Right lobe of liver (tissue), 6 donors: ENCODE data around the gene PAN2. TPM values are rescaled to one million over a fixed set of nuclear protein-coding genes. Genes with fewer than 3 reads are reported as not detected.

ENCODE experiments used
- ATAC-seq, 4 donors: fragments of 200-7000 bp; cut with Tn5 transposase; one replicate each; pipeline ENCODE4 v1.9.1; 2020; ENCODE audit warnings: mild to moderate bottlenecking in 4 of 4, moderate library complexity in 4 of 4
- DNase-seq, 3 donors: peaks; one replicate each; pipeline ENCODE4 v3.0.0-alpha.2; 2020
- H3K27ac ChIP-seq, 3 donors: fragments of 200-600 bp; one replicate each; pipeline ENCODE4 v1.8.0; 2022
- H3K27me3 ChIP-seq, 2 donors: fragments of 200-600 bp; one replicate each; pipeline ENCODE4 v1.8.0; 2022
- H3K36me3 ChIP-seq, 4 donors: fragments of 200-600 bp; sonication (generic) in 1 of 4; one replicate each; pipeline versions ENCODE4 v1.5.1 to v1.8.0; 2017 to 2022; ENCODE audit warnings: control low read depth in 1 of 4
- H3K4me1 ChIP-seq, 4 donors: fragments of 200-600 bp; sonication (generic) in 1 of 4; one replicate each; pipeline versions ENCODE4 v1.5.1 to v1.8.0; 2017 to 2022; ENCODE audit warnings: control low read depth in 1 of 4
- H3K4me3 ChIP-seq, 3 donors: fragments of 200-600 bp; one replicate each; pipeline ENCODE4 v1.8.0; 2022
- H3K9me3 ChIP-seq, 4 donors: fragments of 200-600 bp; sonication (generic) in 1 of 4; one replicate each; pipeline versions ENCODE4 v1.5.1 to v1.8.0; 2017 to 2022; ENCODE audit warnings: control low read depth in 1 of 4
- POLR2A ChIP-seq: fragments of 450-650 bp; IDR thresholded peaks from one replicate; pipeline ENCODE4 v1.6.1; 2017; ENCODE audit warnings: antibody characterized with exemption, mild to moderate bottlenecking
- WGBS: methylation state at CpG from one replicate; pipeline ENCODE4 v1.1.6; 2018; ENCODE audit warnings: low coverage, low lambda C conversion rate; ENCODE audit not compliant: insufficient coverage; ENCODE audit errors: missing lambda C conversion rate; 5-methylcytosine and 5-hydroxymethylcytosine counted together
- intact Hi-C, 2 donors: fragments of 100-400 bp; cut with DNase I; formaldehyde crosslinking; loops; one replicate each; pipeline versions ENCODE4 v1.11.2 to v1.14.1; 2022
- total RNA-seq, 6 experiments: library from RNA; depleted of rRNA in 2 of 6; stranded (reverse); fragments of >200 nt in 2 of 6; fragmentation: NEBNext Ultra II Directional in 3 of 6; extraction: Animal tissue kit (Norgen Biotek cat#: 25700) in 3 of 6; gene quantifications; one replicate each; pipeline versions ENCODE4 v1.1.0 to v1.2.4, GENCODE V29; 2016 to 2023
- TF ChIP-seq, protein P1 (sequence below), 4 donors: fragments of 200-600 bp in 3 of 4; fragments of 450-650 bp in 1 of 4; IDR thresholded peaks; one replicate each; pipeline versions ENCODE4 v1.5.1 to v1.8.0; 2016 to 2022; ENCODE audit warnings: antibody characterized with exemption in 4 of 4, mild to moderate bottlenecking in 2 of 4
- donor health status: DM: no; HTN: yes; CAD: no.
- donor health status: DM: no; HTN: no; CAD: no.
- donor health status: DM: no; HTN: no; CAD: no.
- donor health status: DM: no; HTN: yes; CAD: no.
- donor health status: DM: no; HTN: yes; CAD: no.

Gene PAN2
- total RNA-seq, 6 experiments from 2014 or later = 21.7 to 109 (median 57.7) TPM

GRCh38 chr12:56315249-56315621, 18.6 kb downstream of the PAN2 start:
- 0% methylated on average over 7 of the region's 11 CpGs for WGBS
- peaks cover 0 to 13% (median 5%) of the 10 kb centered on the region in 4 donors for H3K4me1 ChIP-seq
- intact Hi-C loops = no loop called here
- no peak for TF ChIP-seq POLR2A
- TF ChIP-seq, protein P1, sequence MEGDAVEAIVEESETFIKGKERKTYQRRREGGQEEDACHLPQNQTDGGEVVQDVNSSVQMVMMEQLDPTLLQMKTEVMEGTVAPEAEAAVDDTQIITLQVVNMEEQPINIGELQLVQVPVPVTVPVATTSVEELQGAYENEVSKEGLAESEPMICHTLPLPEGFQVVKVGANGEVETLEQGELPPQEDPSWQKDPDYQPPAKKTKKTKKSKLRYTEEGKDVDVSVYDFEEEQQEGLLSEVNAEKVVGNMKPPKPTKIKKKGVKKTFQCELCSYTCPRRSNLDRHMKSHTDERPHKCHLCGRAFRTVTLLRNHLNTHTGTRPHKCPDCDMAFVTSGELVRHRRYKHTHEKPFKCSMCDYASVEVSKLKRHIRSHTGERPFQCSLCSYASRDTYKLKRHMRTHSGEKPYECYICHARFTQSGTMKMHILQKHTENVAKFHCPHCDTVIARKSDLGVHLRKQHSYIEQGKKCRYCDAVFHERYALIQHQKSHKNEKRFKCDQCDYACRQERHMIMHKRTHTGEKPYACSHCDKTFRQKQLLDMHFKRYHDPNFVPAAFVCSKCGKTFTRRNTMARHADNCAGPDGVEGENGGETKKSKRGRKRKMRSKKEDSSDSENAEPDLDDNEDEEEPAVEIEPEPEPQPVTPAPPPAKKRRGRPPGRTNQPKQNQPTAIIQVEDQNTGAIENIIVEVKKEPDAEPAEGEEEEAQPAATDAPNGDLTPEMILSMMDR (IDR thresholded peaks at IDR 0.05) = no peak
- DNase-seq (peak in 1 of 3 donors; percentile 56), ATAC-seq (peak in 1 of 4 donors; percentile 2)
- peaks cover 0 to 42% (median 17%) of the 10 kb centered on the region in 4 donors for H3K36me3 ChIP-seq
- H3K27me3 ChIP-seq = no peaks in the 10 kb centered on the region
- H3K27ac ChIP-seq = peak overlapping the region; percentile 72 to 92 (median 87)
- H3K9me3 ChIP-seq = no peaks in the 10 kb centered on the region
- H3K4me3 ChIP-seq = peak overlapping the region; percentile 74 to 90 (median 90)

- WGBS = 94% methylated on average over 6 of the region's 12 CpGs
- no peak for TF ChIP-seq POLR2A
- TF ChIP-seq, protein P1 (IDR thresholded peaks at IDR 0.05) = no peak
Observed at GRCh38 chr12:56311003-56311402, 22.8 kb downstream of the PAN2 start.

GRCh38 chr12:56308714-56309113, 25.1 kb downstream of the PAN2 start:
- 95% methylated on average over 3 of the region's 3 CpGs for WGBS
- Histone ChIP-seq H3K36me3 (peaks cover 0 to 35% (median 17%) of the 10 kb centered on the region in 4 donors), H3K4me3 (no peak overlapping the region), H3K4me1 (peaks cover 0 to 18% (median 5%) of the 10 kb centered on the region in 4 donors), H3K27me3 (no peaks in the 10 kb centered on the region), H3K27ac (no peak overlapping the region), H3K9me3 (no peaks in the 10 kb centered on the region)
- DNase-seq (no peak), ATAC-seq (no peak)
- intact Hi-C loops = no loop called here
- TF ChIP-seq, protein P1 (IDR thresholded peaks at IDR 0.05) = no peak
- no peak for TF ChIP-seq POLR2A

More at GRCh38 chr12:56311003-56311402, 22.8 kb downstream of the PAN2 start:
- H3K27me3 ChIP-seq = no peaks in the 10 kb centered on the region
- peaks cover 0 to 15% (median 3%) of the 10 kb centered on the region in 4 donors for H3K4me1 ChIP-seq
- DNase-seq = no peak
- peaks cover 0 to 40% (median 17%) of the 10 kb centered on the region in 4 donors for H3K36me3 ChIP-seq
- H3K27ac ChIP-seq = no peak overlapping the region
- H3K4me3 ChIP-seq = no peak overlapping the region
- intact Hi-C loops = no loop called here
- ATAC-seq = no peak
- no peaks in the 10 kb centered on the region for H3K9me3 ChIP-seq

DNA sequence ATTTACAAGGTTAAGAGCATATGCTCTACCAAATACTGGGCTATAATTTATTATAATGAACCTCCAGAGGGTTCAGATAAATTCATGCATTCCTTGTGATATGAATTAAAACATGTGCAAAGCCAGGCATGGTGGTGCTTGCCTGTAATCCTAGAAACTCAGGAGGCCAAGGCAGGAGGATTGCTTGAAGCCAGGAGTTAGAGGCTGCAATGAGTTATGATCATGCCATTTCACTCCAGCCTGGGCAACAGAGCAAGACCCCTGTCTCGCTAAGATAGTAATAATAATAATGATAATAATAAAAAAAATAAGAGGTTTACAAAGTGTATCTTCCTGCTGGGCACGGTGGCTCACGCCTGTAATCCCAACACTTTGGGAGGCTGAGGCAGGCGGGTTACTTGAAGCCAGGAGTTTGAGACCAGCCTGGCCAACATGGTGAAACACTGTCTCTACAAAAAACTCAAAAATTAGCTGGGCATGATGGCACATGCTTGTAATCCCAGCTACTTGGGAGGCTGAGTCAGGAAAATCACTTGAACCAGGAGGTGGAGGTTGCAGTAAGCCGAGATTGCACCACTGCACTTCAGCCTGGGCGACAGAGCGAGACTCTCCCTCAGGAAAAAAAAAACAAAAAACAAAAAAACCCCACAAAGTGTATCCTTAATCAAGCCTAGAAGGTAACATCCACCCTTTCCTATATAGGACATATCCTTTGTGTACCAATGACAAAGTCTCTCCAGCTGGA, 26.4 kb downstream of the PAN2 start:
- Histone ChIP-seq H3K4me1 (peaks cover 0 to 30% (median 11%) of the 10 kb centered on the region in 4 donors), H3K27ac (no peak overlapping the region), H3K4me3 (no peak overlapping the region), H3K36me3 (peaks cover 0 to 27% (median 10%) of the 10 kb centered on the region in 4 donors), H3K9me3 (no peaks in the 10 kb centered on the region), H3K27me3 (no peaks in the 10 kb centered on the region)
- intact Hi-C loops = no loop called here
- no peak for TF ChIP-seq POLR2A
- TF ChIP-seq, protein P1 (IDR thresholded peaks at IDR 0.05) = no peak
- 85% methylated on average over 5 of the region's 7 CpGs for WGBS
- ATAC-seq = no peak
- no peak for DNase-seq
